ENCODE results near the gene ZDHHC7.

Gene ZDHHC7

DNA sequence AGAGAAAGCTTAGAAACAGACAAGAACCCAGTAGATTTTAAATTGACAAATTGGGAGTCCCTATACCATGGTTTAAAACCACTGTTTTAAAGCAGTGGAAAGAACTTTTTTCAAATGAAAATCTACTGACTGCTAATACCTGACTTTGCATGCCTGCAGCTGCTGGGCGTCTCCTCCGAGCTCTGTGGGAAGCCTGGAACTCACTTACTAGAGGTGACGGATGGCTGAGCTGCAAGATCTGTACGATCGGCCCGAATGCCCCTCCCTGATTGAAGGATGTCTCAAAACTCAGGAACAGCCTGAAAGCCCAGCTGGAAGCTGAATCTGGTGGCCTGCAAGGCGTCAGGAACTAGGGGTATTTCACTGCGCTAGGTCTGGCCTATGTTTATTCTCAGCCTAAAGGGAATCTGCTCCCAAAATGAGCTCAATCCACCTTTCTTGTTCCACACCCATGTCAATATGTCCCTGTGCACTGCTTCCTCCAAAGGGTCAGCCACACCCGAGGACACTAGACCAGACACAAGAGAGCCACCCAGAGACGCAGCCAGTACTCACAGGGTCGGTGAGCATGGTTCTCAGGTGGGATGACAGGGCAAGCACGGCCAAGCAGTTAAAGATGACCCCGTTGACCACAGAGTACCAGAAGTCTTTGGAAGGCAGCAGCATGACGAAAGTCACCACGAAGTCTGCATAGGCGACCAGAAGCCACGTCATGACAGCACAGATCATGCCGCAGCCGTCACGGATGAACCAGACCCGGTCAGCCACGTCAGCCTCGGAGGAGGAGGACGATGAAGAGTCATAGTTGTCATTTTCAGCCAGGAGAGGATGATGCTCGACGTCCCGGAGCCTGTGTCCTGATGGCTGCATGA is 21.4 kb downstream of the ZDHHC7 start:
- DNase-seq, result no peak

GRCh38 chr16:84988328-84989080 is 22.8 kb downstream of the ZDHHC7 start:
- DNase-seq, result no peak

GRCh38 chr16:84986879-84987278 is 24.5 kb downstream of the ZDHHC7 start:
- no peak for DNase-seq

GRCh38 chr16:84986102-84986501 is 25.2 kb downstream of the ZDHHC7 start:
- no peak for DNase-seq

- DNase-seq, result no peak
These were observed 26.0 kb downstream of the ZDHHC7 start for GRCh38 chr16:84985079-84986065.

DNA sequence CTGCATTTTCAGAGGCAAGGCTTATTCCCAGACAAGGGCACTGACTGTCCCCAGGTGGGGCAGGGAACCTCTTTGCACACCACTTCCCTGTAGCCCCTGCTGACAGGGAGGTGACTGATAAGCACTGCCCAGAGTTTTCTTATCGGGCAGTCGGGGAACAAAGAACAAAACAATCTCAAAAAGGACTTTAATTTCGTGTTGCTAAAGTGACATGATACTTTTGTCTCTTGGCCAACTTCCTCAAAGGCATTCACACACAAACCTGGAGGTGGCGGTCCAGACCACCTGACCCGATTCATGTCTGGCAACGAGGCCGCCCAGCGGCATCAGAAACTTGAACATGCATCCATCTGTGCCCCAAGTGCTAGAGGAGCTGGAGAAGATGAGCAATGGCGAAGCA is 28.9 kb downstream of the ZDHHC7 start:
- no peak for DNase-seq

DNA sequence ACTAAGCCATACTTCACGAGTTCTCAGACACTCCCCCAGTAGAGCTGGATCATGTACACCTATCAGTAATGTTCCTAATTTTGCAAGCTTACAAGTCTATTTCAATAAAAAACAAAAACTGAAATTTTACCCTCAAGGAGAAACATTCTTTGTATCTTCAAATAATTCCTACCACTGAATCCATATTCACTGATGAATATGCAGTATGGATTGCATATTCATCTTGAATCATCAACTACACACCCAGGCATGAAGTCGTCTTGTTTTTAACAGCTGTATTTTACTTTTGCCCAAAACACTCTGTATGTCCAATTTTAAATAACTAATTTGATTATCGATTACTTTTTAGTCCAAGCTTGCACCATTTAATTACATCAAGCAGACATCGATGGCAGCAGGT is 31.8 kb downstream of the ZDHHC7 start:
- no peak for DNase-seq

DNA sequence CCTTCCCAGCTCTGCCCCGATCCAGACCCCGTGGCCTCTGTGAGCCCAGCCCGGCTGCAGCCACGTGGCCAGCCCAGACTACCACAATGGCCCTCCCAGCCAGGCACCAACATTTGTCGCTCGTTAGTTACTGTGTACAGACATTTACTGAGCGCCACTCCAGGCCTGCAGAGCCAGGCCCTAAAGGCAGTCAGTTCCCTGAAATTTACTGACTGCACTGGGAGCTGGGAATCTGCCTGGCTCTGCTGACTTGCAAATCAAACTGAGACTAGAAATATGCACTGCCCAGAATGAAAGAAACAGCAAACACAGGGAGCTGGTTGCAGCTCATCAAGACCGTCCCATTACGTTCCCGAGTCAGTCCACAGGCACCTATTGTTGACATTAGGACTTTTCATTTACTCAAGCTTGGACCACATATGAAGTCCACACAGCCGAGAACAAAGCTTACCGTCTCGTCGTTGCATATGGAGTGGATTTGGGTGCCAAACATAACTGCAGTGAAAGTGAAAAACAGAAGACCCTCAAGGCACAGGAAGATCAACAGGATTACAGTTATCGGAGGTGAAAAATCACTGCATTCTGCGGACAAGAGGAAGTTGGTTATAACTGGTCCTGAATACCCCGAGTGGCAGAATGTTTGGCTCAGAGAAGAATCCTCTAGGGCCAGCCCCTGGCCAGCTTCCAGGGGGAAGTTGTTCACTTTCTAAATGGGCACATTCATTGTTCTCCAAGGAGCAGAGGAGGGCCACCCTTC is 34.5 kb downstream of the ZDHHC7 start:
- DNase-seq, result no peak

GRCh38 chr16:84975522-84975921 is 35.8 kb downstream of the ZDHHC7 start:
- DNase-seq, result no peak

DNA sequence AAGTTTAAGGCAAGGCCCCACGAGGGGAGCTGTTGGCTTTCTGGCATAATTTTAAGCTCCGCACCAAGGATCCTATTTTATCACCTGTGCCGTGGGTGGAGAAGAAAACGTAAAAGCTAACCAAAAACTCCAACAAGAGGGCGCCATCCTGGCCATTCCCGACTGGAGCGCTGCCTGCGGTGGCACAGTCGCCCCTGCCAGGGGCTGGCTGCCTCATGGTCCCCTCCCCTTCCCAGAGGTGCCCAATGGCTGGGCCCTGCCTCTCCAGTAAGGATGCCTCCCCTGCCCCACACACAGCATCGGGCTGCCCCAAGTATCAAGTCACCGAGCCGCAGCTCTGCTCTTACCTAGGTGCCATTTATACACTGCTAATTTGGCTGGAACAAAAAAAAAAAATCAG is 36.3 kb downstream of the ZDHHC7 start:
- DNase-seq, result no peak

DNA sequence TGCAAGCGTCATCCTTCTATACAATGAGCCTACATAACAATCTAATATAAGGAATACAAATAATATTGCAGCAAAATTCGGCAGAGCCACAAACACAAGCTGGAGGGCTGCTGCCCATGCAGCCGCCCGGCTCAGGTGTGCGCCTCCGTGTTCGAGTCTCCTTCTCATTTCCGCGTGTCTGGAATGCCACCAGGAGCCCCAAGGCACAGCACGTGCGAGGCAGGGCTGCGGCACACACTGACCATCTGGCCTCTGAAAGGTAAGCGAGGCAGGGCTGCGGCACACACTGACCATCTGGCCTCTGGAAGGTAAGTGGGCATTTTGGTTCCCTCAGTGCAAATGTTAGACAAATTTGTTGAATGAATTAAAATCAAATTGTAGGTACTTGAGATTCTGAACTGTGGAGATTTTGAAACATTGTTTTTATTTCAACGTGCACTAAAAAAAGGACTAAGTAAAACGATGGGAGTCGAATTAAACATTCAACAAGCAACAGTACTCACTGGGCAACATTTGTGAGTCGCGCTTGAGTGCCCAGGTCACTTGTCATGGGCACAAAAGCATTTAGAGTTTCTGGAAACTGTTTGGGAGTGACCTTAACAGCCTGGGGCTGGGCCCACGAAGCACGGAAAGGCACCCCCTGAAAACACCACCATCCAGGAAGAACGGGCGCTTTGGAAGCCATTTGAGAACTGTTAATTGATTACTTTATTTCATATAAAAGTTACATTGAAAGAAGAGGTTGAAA is 37.4 kb downstream of the ZDHHC7 start:
- DNase-seq, result no peak

DNA sequence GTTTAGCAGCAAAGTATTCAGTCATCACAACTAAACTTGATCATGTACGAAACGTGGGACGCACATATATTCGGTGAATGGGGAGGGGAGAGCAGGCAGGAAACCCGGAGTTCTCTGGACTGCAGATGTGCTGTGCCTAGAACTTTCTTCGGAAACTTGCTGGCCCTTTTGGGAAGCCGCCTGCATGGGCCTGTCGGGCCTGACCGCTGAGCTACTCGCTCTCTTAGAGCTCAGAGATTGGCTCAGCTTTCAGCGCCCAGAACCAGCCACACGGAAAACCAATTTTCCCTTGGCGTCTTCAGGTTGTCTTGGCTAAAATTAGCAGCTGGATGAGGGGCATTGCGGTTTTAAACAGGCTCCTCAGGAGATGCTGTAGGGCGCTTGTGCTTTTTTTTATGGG is 38.1 kb downstream of the ZDHHC7 start:
- no peak for DNase-seq

DNA sequence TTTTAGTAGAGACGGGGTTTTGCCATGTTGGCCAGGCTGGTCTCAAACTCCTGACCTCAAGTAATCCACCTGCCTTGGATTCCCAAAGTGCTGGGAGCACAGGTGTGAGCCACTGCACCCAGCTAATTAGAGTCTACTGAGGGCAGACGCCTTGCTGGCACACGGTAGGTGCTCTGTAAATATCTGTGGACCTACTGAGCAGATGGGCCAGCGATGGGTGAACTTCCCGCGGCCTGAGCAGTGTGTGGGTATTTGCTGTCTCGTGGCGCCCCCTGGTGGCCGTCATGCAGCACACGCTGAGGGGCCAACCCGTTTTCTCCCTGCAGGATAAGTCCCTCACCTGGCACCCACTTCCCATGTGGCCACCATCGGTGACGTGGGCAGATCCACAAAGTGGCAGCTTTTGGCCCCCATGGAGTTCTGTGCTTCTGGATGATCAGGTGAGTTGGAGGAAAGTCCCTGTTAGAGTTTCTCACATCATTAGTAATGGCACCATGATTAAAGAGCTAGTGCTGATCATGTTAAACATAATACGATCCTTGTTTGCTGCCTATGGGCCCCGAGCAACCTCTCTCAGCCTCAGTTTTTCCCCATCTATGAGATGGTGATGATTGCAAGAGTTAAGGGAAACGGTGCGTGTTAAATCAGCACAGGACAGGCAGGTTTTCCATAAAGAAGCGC is 40.7 kb downstream of the ZDHHC7 start:
- no peak for DNase-seq

GRCh38 chr16:84967828-84968227 is 43.5 kb downstream of the ZDHHC7 start:
- no peak for DNase-seq

- DNase-seq, result no peak
These were observed 45.6 kb downstream of the ZDHHC7 start for GRCh38 chr16:84965428-84966415.

- DNase-seq, result no peak
These were observed 46.8 kb downstream of the ZDHHC7 start for GRCh38 chr16:84964386-84965128.

- no peak for DNase-seq
These were observed 48.3 kb downstream of the ZDHHC7 start for GRCh38 chr16:84963066-84963465.

DNA sequence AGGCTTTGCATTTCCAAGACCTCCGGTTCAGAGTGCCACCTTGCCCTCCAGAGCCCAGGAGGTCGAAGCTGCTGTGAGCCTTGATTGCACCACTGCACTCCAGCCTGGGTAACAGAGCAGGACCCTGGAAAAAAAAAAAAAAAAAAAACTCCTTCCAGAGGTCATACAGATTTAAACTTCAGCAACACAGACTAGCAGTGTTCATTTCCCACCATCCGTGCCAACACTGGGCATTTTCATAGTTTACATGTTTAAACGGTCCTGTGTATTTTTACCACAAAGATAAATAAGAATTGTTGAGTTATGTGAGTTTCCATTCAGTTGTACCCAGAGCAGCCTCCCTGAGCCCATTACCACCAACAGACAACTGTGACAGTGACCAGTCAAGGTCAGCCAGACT is 50.4 kb downstream of the ZDHHC7 start:
- DNase-seq, result no peak
